HEK293 (cell line): Measurements from ENCODE around the gene KCNC1.

Experiments used
- REST ChIP-seq: fragments of 450-650 bp; formaldehyde crosslinking; IDR thresholded peaks from 2 replicates; pipeline ENCODE4 v1.5.1; 2016; ENCODE audit warnings: missing biosample characterization, missing genetic modification characterization
- ZNF24 ChIP-seq: fragments of 450-650 bp; formaldehyde crosslinking; IDR thresholded peaks from 2 replicates; pipeline ENCODE4 v1.5.1; 2016; ENCODE audit warnings: missing biosample characterization, missing genetic modification characterization

GRCh38 chr11:17718015-17718414, 16.6 kb upstream of the KCNC1 start:
- no peak for TF ChIP-seq ZNF24 (tag by site-specific recombination)
- TF ChIP-seq REST (tag by site-specific recombination): no peak
